ENCODE measurements around the gene CRYBB1.

DNA sequence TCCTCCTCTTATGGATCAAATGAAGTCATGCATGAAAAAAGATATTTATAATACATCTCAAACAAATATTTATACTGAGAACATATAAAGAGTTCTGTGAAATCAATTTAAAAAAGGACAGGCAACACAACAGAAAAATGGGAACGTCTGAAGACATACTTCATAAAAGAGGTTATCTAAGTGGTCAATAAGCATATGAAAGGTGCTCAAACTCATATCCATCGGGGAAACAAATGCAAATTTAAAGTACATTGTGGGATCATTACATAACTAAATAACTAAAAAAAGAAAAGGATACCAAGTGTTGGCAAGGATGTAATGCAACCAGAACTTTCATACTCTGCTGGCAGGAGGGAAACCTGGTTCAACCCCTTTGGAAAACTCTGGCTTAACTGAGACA lies 50.2 kb downstream of the CRYBB1 start:
- no peak for TF ChIP-seq ZNF8 (CRISPR knock-in tag; IDR thresholded peaks at IDR 0.05)
- TF ChIP-seq, protein P1, sequence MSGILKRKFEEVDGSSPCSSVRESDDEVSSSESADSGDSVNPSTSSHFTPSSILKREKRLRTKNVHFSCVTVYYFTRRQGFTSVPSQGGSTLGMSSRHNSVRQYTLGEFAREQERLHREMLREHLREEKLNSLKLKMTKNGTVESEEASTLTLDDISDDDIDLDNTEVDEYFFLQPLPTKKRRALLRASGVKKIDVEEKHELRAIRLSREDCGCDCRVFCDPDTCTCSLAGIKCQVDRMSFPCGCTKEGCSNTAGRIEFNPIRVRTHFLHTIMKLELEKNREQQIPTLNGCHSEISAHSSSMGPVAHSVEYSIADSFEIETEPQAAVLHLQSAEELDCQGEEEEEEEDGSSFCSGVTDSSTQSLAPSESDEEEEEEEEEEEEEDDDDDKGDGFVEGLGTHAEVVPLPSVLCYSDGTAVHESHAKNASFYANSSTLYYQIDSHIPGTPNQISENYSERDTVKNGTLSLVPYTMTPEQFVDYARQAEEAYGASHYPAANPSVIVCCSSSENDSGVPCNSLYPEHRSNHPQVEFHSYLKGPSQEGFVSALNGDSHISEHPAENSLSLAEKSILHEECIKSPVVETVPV (CRISPR knock-in tag; IDR thresholded peaks at IDR 0.05): no peak
- no peak for TF ChIP-seq ARNTL (CRISPR knock-in tag; IDR thresholded peaks at IDR 0.05; ENCODE audit: borderline replicate concordance, low read depth)
- TF ChIP-seq, protein P2, sequence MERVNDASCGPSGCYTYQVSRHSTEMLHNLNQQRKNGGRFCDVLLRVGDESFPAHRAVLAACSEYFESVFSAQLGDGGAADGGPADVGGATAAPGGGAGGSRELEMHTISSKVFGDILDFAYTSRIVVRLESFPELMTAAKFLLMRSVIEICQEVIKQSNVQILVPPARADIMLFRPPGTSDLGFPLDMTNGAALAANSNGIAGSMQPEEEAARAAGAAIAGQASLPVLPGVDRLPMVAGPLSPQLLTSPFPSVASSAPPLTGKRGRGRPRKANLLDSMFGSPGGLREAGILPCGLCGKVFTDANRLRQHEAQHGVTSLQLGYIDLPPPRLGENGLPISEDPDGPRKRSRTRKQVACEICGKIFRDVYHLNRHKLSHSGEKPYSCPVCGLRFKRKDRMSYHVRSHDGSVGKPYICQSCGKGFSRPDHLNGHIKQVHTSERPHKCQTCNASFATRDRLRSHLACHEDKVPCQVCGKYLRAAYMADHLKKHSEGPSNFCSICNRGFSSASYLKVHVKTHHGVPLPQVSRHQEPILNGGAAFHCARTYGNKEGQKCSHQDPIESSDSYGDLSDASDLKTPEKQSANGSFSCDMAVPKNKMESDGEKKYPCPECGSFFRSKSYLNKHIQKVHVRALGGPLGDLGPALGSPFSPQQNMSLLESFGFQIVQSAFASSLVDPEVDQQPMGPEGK (CRISPR knock-in tag; IDR thresholded peaks at IDR 0.05; ENCODE audit: borderline replicate concordance): no peak
- TF ChIP-seq ZFP3 (CRISPR knock-in tag; IDR thresholded peaks at IDR 0.05): no peak
- no peak for TF ChIP-seq ZFP30 (CRISPR knock-in tag; IDR thresholded peaks at IDR 0.05)
- TF ChIP-seq CSDC2 (CRISPR knock-in tag; IDR thresholded peaks at IDR 0.05): no peak
- TF ChIP-seq RARB (CRISPR knock-in tag; IDR thresholded peaks at IDR 0.05): no peak
- TF ChIP-seq ISL1 (CRISPR knock-in tag; IDR thresholded peaks at IDR 0.05): no peak
- TF ChIP-seq, protein P3, sequence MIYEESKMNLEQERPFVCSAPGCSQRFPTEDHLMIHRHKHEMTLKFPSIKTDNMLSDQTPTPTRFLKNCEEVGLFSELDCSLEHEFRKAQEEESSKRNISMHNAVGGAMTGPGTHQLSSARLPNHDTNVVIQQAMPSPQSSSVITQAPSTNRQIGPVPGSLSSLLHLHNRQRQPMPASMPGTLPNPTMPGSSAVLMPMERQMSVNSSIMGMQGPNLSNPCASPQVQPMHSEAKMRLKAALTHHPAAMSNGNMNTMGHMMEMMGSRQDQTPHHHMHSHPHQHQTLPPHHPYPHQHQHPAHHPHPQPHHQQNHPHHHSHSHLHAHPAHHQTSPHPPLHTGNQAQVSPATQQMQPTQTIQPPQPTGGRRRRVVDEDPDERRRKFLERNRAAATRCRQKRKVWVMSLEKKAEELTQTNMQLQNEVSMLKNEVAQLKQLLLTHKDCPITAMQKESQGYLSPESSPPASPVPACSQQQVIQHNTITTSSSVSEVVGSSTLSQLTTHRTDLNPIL (CRISPR knock-in tag; IDR thresholded peaks at IDR 0.05; ENCODE audit: low read depth): no peak
- no peak for TF ChIP-seq SNAI2 (CRISPR knock-in tag; IDR thresholded peaks at IDR 0.05)
- TF ChIP-seq ZC3H10 (CRISPR knock-in tag; IDR thresholded peaks at IDR 0.05): no peak
- no peak for TF ChIP-seq PPARA (CRISPR knock-in tag; IDR thresholded peaks at IDR 0.05; ENCODE audit: borderline replicate concordance)
